CD4-positive, alpha-beta T cell treated with Interleukin-17A for 4 hours (primary cell): ENCODE measurements around the gene SNTB2.
A peak's percentile ranks its signal among the peaks of the same experiment; 100 is the strongest.
"Not testable (repeated sequence)": the region's sequence is repeated elsewhere in the genome, so short reads cannot be mapped to it uniquely, and the experiment has no call there.

Experiments used
- DNase-seq: peaks from one replicate; pipeline ENCODE4 v3.0.0-alpha.2; 2020; ENCODE audit warnings: mixed read lengths

SNTB2 gene

DNA sequence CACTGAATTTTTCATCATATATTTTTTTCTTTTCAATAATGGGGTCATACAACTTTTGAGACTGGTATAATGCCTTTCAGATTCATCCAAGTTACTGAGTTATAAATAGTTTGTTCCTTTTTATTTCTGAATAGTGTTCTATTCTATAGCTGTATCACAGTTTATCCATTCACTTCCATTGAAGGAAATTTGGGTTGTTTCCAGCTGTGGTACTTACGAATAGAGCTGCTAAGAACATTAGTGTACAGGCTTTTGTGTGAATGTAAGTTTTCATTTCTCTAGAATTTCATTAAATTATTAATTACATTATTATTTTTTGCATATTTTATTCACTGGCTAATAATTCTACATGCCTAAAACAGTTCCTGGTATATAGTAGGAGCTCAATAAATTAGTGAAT lies 52.9 kb downstream of the SNTB2 start:
- DNase-seq = no peak

DNA sequence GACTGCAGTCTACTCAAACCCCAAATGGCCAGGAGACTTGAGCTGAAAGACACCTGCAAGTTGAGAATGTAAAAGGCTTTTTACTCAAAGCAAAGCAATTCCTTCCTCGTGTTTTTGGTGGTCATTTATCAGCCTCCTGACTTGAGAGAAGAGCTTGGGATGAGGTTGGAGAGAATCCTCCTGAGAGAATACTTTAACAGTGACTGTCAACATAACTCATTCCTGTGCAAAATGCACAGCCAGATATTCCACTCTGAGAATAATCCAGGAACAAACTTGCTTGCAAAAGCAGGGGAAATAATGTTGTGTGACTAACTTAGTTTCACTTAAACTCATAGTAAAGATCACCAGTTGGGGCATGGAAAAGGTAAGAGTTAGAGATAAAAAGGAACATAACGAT lies 53.4 kb downstream of the SNTB2 start:
- DNase-seq = no peak

DNA sequence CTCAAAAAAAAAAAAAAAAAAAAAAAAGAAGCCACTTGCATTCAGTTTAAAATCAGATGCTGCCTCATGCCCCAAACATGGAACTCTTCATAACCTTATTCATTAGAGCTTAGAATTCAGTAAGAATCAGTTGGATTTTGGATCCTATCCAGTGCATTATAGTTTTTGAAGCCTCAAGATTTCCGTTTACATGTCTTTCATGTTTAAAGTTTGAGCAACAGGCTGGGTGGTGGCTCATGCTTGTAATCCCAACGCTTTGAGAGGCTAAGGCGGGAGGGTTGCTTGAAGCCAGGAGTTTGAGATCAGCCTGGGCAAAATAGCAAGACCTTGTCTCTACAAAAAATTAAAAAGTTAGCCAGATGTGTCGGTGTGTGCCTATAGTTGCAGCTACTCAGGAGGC lies 55.0 kb downstream of the SNTB2 start:
- no peak for DNase-seq

DNA sequence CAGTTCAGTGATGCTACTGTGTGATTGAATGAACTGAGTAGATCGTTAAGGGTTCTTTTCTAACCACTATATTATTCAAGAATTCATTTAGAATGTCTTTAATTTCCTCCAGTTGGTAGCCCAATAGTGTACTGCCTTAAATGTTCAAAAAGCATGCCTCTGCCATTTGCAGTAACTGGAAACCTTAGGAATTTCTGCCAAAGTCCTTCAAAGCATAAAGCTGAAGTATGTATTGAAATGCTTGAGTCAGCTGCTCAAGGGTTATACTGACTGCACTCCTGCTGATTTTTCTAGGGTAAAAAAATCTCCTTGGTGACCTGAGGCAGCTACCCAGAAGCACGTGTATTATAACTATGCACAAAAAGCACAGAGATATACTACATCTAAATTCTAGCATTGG lies 56.5 kb downstream of the SNTB2 start:
- DNase-seq = no peak

DNA sequence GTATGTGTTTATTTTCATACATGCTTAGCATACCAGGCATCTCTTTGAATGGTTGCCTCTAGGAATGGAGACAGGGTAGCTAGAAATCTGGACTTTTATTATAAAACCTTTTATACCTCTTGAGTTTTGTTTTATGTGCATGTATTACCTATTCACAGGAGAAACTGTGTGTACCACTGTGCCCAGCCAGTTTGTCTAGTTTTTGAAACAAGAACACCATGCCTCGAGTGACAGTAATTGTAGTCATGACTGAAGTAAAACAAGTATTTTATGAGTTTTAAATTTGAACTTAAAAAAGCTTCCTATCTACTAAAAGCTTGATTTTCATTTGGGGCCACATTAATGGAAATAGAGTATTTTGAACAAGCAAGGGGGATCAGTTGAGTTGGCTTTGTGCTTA lies 57.4 kb downstream of the SNTB2 start:
- DNase-seq = no peak

DNA sequence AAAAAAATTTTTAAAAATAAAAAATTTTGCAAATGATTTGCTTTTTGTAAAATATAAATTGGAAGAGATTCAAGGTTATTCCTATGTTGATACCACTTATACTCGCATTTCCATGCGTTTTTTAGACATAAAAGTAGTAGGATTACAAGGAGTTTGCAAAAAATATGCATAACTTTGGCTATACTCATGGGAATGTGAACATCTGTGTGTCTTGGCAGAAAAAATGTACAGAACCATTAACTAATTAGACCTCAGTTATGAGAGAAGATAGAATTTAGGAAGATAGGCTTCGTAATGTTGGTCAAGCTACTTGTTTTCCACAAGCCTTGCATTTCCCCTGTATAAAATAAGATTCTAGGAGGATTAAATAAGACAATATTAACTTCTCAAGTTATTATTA lies 63.1 kb downstream of the SNTB2 start:
- no peak for DNase-seq

DNA sequence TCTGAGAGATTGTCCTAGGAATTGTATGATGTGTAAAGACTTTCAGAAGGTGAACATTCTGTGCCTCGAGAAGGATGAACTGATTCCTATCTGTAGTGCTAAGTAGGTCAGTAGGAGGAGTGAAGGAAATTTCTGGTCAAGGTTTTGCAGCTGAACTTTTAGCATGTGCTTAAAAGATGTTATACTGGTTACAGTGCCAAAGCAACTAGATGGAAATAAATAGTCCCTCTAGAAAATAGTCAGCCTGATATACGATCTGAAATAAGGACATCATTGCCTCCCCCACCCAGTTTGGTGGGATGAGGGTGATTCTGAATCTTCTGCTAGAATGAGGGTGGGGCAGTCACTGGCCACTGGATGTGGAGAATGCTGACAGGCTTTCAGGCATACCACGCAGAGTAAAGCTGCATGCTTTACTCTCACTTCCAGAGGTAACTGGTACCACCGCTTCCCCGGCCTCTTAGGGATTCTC lies 66.9 kb downstream of the SNTB2 start:
- DNase-seq = no peak

DNA sequence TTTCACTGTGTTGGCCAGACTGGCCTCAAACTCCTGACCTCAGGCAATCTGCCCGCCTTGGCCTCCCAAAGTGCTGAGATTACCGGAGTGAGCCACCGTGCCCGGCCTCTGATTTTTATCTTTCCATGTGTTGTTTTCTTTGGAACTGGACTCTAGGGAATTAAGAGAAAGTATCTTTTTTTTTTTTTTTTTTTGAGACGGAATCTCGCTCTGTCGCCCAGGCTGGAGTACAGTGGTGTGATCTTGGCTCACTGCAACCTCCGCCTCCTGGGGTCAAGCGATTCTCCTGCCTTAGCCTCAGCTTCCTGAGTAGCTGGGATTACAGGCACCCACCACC lies 72.4 kb downstream of the SNTB2 start:
- not testable (repeated sequence) for DNase-seq

DNA sequence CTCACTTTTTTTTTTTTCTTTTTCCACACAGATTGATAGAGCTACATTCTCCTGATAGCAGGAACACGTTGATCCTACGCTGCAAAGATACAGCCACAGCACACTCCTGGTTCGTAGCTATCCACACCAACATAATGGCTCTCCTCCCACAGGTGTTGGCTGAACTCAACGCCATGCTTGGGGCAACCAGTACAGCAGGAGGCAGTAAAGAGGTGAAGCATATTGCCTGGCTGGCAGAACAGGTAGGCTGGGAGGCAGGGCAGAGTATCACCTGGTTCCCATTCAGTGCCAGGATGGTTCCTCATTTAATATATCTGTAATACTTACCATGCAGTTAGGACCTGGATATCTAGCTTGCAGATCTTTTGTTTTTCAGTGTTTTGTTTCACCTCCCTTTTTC lies 73.1 kb downstream of the SNTB2 start:
- DNase-seq = no peak

DNA sequence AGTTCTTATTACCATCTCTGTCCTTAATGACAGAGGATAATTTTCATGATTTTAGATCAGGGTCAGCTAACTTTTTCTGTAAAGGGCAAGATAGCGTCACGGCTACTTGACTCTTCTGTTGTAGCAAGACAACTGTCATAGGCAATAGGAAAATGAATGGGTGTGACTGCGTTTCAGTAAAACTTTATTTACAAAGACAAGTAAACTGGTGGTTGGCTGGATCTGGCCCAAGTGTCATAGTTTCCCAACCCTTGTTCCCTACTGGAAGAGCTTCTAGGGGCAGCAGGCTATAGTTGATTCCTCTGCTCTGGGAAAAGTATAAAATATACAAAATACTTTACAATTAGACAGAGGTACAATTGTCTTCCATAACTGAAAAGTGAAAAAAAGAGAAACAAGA lies 73.5 kb downstream of the SNTB2 start:
- DNase-seq = no peak

DNA sequence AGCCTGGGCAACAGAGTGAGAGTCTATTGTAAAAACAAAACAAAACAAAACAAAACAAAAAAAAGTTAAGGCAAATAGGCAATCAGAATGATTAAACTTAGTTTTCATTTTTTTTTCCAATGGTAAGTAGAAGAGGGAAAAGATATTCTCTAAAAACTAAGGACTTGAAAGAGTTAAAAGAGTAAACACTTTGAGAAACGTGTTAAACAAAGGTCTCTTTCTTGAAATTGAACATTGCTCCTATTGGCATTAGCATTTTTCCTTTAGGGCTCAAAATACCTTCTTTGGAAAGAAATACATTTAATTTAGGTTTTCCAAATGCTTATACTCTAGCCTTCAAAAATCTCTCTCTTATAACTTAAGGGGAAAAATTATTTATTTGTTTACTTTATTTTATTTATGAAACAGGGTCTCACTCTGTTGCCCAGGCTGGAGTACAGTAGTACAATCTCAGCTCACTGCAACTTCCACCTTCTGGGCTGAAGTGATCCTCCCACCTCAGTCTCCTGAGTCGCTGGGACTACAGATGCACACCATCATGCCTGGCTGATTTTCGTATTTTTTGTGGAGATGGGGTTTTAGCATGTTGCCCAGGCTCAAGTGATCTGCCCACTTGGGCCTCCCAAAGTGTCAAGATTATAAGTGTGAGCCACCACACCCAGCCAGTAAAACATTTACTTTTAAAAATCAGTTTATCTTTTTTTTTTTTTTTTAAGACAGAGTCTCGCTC lies 79.5 kb downstream of the SNTB2 start:
- DNase-seq = no peak

DNA sequence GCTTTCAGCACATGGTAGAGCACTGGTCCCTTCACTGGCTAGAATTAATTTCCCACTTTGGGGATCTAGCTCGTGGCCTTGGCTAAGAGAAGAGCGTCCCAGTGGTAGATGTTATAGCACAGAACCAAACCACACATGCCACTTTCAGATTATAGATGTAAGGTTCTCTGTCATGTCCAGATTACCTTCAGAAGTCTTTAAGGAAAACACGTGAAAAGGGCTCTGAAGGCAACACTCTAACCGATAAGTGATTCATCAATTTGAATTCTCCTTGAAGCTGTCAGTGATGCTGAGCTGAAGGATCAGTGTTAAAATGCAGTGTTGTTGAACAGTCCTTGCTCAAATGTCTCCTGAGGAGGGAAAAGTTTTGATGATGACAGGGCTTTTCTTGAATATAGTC lies 80.7 kb downstream of the SNTB2 start:
- no peak for DNase-seq

DNA sequence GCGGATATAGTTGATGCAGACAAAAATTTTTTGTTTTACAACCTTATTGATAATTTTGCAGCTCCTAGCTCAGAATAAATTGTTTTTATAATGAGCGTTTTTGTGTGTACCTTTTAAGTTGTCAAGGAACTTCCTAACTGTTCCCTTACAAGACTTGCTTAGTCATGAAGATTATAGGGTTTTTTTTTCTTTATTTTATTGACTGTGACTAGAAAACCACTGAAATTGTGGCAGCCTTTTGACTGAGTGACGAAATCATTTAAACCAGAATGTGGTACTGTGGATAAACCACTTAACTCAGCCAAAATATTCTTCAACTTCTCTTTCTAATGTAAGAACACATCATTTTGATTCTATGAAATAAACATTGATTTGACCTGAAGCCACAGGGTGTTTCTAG lies 83.4 kb downstream of the SNTB2 start:
- DNase-seq = no peak

DNA sequence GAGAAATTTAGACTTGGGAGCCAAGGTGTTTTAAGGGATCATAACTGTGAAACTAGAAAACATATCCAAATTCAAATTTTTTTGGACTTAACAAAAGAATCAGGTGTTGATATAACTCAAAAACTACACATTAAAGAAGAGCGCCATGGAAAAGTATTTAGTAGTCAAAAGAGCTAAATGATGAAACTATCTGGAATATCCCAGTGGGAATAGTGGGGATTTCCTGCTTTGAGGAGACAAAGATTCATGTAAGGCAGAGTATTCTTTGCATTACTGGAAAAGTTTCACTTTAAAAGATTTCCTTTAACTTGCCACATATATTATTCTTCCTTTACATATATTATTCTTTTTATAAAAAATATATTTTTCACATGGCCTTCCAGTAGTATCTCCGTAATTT lies 83.9 kb downstream of the SNTB2 start:
- DNase-seq = no peak

DNA sequence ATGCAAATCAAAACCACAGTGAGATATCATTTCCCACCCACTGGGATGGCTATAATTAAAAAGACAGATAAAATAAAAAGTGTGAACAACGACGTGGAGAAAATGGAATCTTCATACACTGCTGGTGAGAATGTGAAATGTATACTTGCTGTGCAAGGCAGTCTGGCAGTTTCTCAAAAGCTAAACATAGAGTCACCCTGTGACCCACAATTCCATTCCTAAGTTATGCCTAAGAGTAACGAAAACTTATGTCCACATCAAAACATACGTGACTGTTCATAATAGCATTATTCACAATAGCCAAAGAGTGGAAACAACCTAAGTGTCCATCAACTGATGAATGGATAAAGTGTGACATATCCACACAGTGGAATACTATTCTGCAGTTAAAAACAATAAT lies 86.0 kb downstream of the SNTB2 start:
- no peak for DNase-seq

DNA sequence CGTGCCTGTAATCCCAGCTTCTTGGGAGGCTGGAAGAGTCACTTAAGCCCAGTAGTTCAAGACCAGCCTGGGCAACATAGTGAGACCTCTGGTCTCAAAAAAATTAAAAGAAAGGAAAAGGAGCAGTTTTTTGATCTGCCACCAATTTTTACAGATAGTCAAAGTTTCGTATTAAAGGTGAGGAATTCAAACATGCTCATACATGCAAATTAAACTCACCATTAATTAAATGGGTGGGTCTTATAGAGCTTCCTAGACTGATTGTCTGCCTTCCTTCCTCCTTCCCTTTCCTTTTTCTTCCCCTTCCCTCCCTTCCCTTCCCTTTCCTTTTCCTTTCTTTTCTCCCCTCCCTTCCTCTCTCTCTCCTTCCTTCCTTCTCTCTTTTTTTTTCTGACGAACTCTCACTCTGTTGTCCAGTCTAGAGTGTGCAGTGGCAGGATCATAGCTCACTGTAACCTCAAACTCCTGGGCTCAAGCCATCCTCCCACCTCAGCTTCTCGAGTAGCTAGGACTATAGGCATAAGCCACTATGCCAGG lies 87.8 kb downstream of the SNTB2 start:
- no peak for DNase-seq

DNA sequence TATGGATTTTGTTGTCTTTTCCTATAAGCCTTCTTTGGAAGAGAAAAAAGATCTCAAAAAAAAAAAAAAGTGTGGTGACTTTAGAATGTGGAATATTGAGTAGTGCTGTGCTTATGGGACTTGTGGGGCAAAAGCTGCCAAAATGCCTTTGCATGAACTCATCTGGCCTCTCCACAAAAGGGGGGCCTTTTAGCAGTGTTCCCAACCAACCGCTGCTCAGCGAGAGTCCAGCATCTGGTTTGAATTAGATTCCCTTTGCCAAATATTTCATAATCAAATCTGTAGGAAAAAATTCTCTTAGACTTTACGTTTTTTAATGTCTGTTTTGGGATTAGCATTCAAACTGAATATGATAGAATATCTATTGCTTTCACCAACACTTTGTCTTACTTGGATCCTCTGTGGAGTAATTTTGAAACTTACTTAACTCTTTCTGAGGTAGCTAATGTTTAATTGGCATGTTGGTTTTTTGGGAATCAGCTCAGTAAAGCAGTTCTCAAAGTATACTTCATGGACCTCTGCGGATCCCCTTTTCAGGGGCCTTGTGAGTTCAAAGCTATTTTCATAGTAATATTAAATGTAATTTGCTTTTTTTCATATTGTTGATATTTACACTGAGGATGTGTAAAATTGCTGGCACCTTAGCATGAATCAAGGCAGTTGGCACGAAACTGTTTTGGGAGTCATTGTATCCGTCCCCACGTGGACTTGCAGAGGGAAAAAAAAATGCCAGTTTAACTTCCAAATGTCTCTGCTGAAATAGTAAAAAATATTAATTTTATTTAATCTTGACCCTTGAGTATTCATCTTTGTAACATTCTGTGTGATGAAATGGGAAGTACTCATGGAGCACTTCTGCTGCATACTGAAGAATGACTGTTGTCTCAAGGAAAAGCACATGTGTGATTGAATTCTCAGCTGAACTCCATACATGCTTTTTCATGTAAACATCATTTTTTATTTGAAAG lies 89.5 kb downstream of the SNTB2 start:
- DNase-seq = no peak

DNA sequence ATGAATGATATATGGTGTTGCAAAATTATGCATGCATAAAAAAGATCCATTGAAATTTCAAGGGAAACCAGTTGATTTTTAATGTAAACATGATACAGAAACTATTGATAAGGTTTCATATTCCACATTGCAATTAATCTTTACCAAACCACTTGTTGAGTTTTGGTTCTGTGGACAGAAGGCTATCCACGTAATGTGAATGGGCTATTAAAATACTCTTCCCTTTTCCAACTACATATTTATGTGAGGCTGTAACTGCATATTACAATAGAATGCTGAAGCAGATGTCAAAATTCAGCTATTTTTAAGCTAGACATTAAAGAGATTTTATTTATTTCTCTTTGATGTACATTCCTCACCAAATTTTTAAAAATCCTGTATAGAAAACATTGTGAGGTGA lies 90.4 kb downstream of the SNTB2 start:
- no peak for DNase-seq

DNA sequence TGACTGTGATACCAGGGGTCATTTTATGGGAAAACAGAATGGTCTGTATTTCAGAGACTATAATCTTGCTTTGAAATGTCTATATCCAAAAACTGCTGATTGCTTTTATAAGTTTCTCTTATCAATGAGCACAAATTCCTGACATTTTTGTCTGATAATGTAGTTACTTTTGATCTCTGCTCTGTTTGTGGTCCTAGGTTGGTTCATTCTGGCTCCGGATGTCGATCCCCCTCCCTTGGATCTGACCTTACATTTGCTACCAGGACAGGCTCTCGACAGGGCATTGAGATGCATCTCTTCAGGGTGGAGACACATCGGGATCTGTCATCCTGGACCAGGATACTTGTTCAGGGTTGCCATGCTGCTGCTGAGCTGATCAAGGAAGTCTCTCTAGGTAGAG lies 96.9 kb downstream of the SNTB2 start:
- no peak for DNase-seq

DNA sequence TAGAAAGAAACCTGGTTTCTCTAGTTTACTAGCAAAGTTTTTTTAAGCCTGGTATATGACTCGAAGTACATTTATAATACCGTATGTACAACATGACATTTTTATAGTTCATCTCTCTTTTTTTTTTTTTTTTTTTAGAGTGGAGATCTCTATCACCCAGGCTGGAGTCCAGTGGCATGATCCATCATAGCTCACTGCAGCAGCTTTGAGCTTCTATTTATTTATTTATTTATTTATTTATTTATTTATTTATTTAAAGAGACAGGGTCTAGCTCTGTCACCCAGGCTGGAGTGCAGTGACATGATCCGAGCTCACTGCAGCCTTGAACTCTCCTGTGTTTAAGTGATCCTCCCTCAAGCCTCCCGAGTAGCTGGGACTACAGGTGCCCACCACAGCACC lies 98.3 kb downstream of the SNTB2 start:
- DNase-seq = no peak

DNA sequence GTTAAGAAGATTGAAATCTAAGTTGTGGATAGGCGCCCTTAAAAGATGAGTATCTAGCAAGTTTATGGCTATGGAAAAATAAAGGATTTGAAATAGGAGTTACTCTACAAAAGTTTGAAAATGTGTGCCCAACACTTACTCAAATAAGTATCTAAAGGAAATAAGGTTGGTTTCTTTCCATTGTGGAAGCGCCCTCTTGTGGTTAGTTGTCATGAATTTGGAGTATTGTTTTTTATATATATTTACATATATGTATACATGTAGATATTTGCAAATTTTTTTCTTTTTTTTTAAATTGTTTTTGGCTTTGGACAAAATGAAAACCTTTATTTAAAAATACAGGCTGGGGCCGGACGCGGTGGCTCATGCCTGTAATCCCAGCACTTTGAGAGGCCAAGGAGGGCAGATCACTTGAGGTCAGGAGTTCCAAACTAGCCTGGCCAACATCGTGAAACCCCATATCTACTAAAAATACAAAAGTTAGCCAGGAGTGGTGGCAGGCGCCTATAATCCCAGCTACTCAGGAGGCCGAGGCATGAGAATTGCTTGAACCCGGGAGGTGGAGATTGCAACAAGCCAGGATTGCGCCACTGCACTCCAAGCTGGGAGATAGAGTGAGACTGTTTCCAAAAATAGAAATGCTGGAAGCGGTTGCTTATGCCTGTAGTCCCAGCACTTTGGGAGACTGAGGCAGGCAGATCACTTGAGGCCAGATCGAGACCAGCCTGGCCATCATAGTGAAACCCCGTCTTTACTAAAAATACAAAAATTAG lies 100.2 kb downstream of the SNTB2 start:
- peak; percentile 60 for DNase-seq

DNA sequence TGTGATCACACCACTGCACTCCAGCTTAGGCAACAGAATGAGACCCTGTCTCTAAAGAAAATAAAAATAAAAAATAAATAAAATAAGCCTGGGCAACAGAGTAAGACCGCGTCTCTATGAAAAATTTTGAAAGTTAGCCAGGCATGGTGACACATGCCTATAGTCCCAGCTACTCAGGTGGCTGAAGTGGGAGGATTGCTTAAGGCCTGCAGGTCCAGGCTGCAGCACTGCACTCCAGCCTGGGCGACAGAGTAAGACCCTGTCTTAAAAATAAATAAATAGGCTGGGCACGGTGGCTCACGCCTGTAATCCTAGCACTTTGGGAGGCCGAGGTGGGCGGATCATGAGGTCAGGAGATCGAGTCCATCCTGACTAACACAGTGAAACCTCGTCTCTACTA lies 104.7 kb downstream of the SNTB2 start:
- DNase-seq = not testable (repeated sequence)

DNA sequence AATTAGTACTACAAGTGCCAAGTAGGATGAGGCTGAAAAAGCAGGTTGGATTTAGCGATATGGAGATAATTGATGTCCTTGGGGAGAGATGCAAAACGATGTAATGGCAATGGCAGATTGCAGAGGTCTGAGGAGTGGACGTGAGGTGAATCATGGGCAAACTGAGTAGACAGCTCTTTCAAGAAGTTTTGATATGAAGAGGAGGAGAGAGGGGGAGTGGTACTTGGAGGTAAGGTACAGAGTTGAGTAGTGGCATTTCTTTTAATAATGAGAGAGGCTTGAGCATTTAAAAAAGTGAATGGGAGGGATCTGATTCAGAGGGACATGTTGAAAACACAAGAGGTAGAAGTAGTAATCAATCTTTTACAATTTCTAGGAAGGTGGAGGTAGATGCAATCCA lies 106.4 kb downstream of the SNTB2 start:
- no peak for DNase-seq
